Frontal cortex (tissue), 4 donors: ENCODE measurements around the gene FAM156B. TPM values are rescaled to one million over a fixed set of nuclear protein-coding genes. Genes with fewer than 3 reads are reported as not detected.
"Not testable (repeated sequence)": the region's sequence is repeated elsewhere in the genome, so short reads cannot be mapped to it uniquely, and the experiment has no call there.

ENCODE experiments used
- DNase-seq, 2 donors: peaks; one replicate each; pipeline ENCODE4 v3.0.0; 2012; ENCODE audit warnings: low spot score in 2 of 2
- FAIRE-seq: peaks from 2 replicates; lab custom pipeline; 2012; peaks lifted over from hg19 to GRCh38; lab: Jason Lieb, UNC
- total RNA-seq: library from RNA; depleted of rRNA; stranded (reverse); fragments of >200 nt; gene quantifications from one replicate; pipeline ENCODE4 v1.2.3, GENCODE V29; 2014
- donor health status: control.
- donor health status: control.
- donor health status: control.

FAM156B gene
- 22.0 TPM for total RNA-seq

DNA sequence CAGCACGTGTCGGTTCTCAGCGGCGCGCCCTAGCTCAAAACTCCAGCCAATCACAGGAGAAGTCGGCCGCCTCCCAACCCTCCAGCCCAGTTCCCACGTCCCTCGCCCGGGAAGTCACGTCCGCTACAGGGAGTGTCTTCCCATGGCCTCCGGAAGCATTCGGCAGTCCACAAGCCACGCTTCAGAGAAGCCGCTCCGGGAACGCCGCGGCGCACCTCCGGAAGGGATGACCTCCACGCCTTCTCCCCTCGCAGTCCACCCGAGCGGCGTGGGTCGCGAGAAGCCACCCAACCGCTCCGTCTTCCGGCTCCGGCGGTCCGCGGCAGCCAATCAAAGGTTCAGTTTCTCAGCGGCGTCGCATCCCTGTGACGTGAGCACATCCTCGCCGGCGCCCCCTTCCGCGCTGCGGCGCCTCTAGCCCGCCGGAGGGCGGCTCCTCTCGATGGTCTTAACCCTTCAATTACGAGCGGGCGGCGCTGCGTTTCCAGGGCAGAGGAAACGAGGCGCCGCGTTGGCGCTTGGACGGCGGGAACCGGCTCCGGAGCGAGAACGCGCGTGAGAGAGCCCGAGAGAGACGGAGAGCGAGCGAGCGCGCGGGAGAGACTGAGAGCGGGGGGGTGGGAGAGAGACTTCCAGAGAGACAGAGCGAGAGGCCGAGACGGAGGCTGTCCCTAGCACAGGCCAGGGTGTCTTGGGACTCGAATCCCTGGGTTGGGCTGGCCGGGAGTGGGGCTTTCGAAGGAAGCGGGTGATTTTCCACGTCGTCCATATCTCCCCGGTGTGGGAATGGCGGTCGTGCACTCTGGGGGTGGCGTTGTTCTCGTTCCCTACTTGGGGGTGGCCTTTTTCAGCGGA is at the start of gene FAM156B:
FAM156B (plus strand) TSS at position 476 of the 855 bp plus-strand sequence. CDS start 9,896 bp downstream, outside the sequence.
- not testable (repeated sequence) for DNase-seq, FAIRE-seq

- FAIRE-seq (no peak), DNase-seq (no peak)
Measured at GRCh38 chrX:52852110-52852860, 44.8 kb upstream of the FAM156B start.

GRCh38 chrX:52856991-52857525 is 40.1 kb upstream of the FAM156B start:
- not testable (repeated sequence) for DNase-seq, FAIRE-seq

DNA sequence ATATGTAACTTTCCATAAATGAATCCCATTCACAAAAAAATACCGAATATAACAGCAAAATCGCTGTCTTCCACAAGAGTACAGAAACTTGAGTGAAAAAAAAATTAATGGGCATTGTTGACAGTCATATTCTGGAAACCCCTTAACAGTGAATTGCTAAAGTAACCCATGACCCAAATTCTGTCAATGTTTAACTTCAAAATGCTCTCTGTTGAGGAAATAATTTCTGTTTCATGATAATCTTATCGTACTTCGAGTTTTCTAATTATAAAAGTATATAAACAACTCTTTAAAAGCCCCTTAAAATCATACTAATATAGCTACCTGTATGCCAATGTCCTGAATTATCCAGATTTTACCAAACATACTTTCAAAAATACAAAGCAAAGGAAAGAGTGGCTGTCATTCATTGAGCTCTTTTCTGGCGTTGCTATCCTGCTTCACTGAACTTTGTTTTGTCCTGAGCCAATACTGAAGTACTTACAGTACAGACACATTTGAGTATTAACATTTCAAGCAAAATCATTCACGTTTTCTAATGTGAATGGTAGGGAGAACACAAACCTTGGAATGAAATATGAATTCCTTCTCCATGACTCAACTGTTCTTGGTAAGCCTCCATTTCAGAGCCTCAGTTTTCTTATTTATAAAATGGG is 31.7 kb upstream of the FAM156B start:
- no peak for FAIRE-seq
- DNase-seq: no peak

- no peak for DNase-seq
- no peak for FAIRE-seq
Measured at GRCh38 chrX:52867610-52868348, 29.4 kb upstream of the FAM156B start, which contains the start of gene XAGE3. Gene XAGE3 (minus strand): TSS chrX:52868083. CDS start chrX:52867133, 950 bp downstream.

GRCh38 chrX:52870046-52870445 is 27.1 kb upstream of the FAM156B start:
- DNase-seq: no peak
- no peak for FAIRE-seq

- not testable (repeated sequence) for FAIRE-seq, DNase-seq
Measured at GRCh38 chrX:52873825-52874224, 23.3 kb upstream of the FAM156B start.

- DNase-seq: no peak
- FAIRE-seq: no peak
Measured at GRCh38 chrX:52874661-52875060, 22.5 kb upstream of the FAM156B start.

DNA sequence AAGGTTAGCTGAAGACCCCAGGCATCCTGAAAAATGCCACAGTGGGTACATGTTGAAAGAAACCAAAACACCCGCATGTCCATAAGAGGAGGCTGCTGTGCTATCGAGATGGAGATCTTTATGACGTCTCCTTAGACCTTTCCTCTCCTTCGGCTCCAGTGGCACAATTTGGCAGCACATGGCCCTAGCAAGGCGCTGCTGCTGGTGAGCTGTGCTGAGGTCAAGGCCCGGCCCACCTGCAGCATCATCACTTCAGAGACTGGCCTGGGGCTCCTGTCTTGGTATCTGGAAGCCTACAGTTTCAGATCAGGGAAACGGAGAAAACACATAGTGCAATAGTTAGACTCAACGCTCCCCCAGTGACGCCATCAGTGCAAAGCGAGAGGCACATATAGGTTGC is 21.7 kb upstream of the FAM156B start:
- FAIRE-seq, DNase-seq: not testable (repeated sequence)

GRCh38 chrX:52876386-52876785 is 20.7 kb upstream of the FAM156B start:
- not testable (repeated sequence) for FAIRE-seq, DNase-seq

GRCh38 chrX:52887459-52887858 is 9.7 kb upstream of the FAM156B start:
- FAIRE-seq, DNase-seq: not testable (repeated sequence)

DNA sequence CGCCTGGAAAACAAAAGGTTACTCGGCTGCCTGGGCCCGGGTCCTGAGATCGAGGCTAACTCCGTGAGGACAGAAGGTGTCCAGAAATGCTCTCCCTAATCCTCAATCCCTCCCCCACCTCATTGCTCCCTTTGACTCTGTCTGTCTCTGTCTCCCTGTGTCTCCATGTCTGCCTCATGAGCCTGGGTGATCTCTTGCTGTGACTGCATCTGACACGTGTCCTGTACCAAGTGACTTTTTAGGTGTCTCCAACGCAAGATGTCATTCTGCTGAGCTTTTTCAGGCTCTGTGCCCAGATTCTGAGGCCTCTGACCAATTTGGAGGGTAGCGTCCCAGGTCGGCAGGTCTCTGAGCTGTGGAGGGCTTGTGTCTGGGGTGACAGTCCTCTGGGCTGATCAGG is 9.0 kb upstream of the FAM156B start:
- FAIRE-seq, DNase-seq: not testable (repeated sequence)

DNA sequence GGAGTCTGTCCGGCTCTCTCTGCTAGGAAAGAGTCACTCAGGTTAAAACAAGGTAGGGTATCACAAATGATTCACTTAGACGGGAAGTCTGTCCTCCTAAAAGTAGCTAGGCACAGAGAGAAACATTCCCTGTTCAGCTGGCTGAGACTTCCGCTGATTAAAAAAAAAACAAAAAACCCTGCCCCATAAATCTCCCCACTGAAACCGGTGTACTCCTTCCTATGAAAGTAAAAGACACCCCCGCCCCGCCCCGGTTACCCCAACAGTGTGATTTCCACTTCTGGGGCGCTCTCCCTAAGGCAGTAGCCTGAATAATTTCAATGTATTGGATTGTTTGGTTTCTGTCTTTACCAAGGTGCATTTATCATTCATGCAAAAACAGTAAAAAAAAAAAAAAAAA is 692 bp upstream of the FAM156B start:
- not testable (repeated sequence) for DNase-seq, FAIRE-seq

- DNase-seq, FAIRE-seq: not testable (repeated sequence)
Measured at GRCh38 chrX:52905531-52905930, 8.4 kb downstream of the FAM156B start.

DNA sequence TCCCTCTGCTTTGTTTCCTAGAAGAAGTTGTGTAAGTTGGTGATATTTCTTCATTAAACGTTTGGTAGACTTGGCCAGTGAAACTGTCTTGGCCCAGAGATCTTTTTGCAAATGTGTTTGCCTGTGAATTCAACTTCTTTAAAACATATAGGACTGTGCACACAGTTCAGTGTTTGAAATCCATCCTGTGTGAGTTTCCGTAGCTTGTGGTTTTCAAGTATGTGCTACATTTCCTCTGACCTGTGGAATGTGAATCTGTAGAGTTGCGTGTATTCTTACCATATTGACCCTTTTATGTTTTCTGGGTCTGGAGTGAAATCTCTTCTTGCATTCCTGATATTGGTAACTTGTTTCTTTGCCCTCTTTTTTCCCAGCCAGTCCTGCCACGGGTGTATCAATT is 8.9 kb downstream of the FAM156B start:
- DNase-seq, FAIRE-seq: not testable (repeated sequence)

DNA sequence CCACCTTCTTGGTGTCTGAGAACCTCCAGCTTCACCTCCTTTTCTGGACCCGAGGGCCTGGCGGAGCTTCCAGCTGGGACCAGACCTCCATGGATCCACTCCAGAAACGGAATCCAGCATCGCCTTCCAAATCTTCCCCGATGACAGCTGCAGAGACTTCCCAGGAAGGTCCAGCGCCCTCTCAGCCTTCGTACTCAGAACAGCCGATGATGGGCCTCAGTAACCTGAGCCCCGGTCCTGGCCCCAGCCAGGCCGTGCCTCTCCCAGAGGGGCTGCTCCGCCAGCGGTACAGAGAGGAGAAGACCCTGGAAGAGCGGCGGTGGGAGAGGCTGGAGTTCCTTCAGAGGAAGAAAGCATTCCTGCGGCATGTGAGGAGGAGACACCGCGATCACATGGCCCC is 10.0 kb downstream of the FAM156B start:
- not testable (repeated sequence) for FAIRE-seq

DNA sequence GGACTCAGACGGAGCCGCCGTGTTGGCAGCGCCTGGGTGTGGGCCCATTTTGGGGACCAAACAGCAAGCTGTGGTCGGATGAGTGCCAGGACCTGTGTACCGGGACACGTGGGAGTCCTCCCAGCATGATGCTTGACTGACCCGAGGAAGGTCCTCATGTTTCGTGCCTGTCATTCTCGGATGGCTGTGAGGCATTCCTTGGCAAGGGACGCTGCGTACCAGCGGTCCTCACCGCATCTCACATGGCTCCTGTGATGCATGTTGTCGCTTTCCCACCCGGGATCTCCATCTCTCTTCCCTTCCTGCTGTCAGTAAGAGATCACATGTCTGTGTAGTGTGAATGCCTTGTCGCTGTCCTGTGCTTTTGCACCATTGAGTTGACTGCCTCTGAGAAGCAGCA is 10.8 kb downstream of the FAM156B start:
- not testable (repeated sequence) for FAIRE-seq, DNase-seq

More for the DNA sequence above, 10.0 kb downstream of the FAM156B start:
- not testable (repeated sequence) for DNase-seq

DNA sequence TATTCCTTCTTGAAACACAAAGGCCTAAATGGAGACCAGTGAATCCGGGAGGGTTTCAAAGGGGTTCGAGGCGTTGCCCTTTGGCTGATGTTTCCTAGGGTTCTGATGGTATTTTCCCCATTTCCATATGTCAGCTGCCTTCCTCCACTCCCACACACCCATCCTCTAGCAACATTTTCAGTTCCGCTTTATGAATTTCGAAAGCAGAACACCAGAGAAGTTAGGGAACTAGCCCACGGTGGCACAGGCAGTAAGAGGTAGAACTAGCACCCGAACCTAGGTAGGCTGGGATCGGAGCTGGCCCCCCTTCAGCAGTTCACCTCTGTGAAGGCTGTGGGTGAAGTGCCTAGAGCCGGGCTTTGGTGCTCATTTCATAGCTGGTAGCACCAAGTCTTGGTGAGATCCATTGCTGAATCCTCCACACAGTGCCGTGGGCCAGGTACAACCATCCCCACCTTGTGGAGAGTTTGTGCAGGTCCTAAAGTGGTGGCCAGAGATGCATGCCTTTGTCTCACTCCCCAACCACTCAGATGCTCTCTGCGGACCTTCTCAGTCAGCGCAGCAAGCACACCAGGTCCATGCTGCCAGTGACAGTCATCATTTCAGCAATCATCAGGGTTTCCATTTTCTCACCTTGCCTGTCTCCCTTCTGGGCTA is 12.3 kb downstream of the FAM156B start:
- FAIRE-seq, DNase-seq: not testable (repeated sequence)
